NCI-H2227 (cell line): ENCODE measurements around the gene NTNG2.
"Not testable (repeated sequence)": the region's sequence is repeated elsewhere in the genome, so short reads cannot be mapped to it uniquely, and the experiment has no call there.

Source experiments
- DNase-seq: peaks from one replicate; lab custom pipeline; 2025; ENCODE audit not compliant: unreplicated experiment; lab: John Stamatoyannopoulos, UW

NTNG2 gene

GRCh38 chr9:132247942-132248341, 86.1 kb downstream of the NTNG2 start:
- DNase-seq: no peak

GRCh38 chr9:132249123-132249522, 87.3 kb downstream of the NTNG2 start:
- DNase-seq: no peak

- no peak for DNase-seq
These were observed 87.8 kb downstream of the NTNG2 start for GRCh38 chr9:132249690-132250089.

- no peak for DNase-seq
These were observed 88.7 kb downstream of the NTNG2 start for GRCh38 chr9:132250324-132251262.

GRCh38 chr9:132260846-132261245, 99.0 kb downstream of the NTNG2 start:
- DNase-seq: no peak

GRCh38 chr9:132266017-132266416, 104.2 kb downstream of the NTNG2 start:
- DNase-seq: no peak

GRCh38 chr9:132267660-132268059, 105.8 kb downstream of the NTNG2 start:
- no peak for DNase-seq

- DNase-seq: peak; percentile 59
These were observed 107.0 kb downstream of the NTNG2 start for GRCh38 chr9:132268725-132269352.

- DNase-seq: not testable (repeated sequence)
These were observed 108.1 kb downstream of the NTNG2 start for GRCh38 chr9:132269704-132270516.

GRCh38 chr9:132274861-132275260, 113.0 kb downstream of the NTNG2 start:
- no peak for DNase-seq

- DNase-seq: peak; percentile 24
These were observed 121.3 kb downstream of the NTNG2 start for GRCh38 chr9:132283165-132283564.

GRCh38 chr9:132283863-132284262, 122.0 kb downstream of the NTNG2 start:
- no peak for DNase-seq

- no peak for DNase-seq
These were observed 125.5 kb downstream of the NTNG2 start for GRCh38 chr9:132287256-132287760.

GRCh38 chr9:132288361-132288760, 126.5 kb downstream of the NTNG2 start:
- DNase-seq: no peak

- no peak for DNase-seq
These were observed 127.1 kb downstream of the NTNG2 start for GRCh38 chr9:132288966-132289365.

- no peak for DNase-seq
These were observed 131.4 kb downstream of the NTNG2 start for GRCh38 chr9:132293145-132293721.
